Sigmoid colon (tissue), 4 donors: ENCODE results near the gene GRID1.

Experiments
- CTCF ChIP-seq, 4 experiments: fragments of 450-650 bp in 3 of 4; fragments of 200-600 bp in 1 of 4; IDR thresholded peaks; one replicate each; pipeline ENCODE4 v1.5.1; 2016 to 2019; ENCODE audit warnings: antibody characterized with exemption in 4 of 4, mild to moderate bottlenecking in 3 of 4, moderate library complexity in 2 of 4
- EP300 ChIP-seq, 4 donors: sonication (generic); formaldehyde crosslinking; IDR thresholded peaks; one replicate each; pipeline ENCODE4 v1.6.1; 2017; ENCODE audit warnings: antibody characterized with exemption in 4 of 4
- POLR2A ChIP-seq, 2 donors: fragments of 450-650 bp; IDR thresholded peaks; one replicate each; pipeline ENCODE4 v1.6.1; 2016; ENCODE audit warnings: antibody characterized with exemption in 2 of 2, mild to moderate bottlenecking in 2 of 2, moderate library complexity in 2 of 2

- TF ChIP-seq CTCF (IDR thresholded peaks at IDR 0.05) (no peak), EP300 (IDR thresholded peaks at IDR 0.05) (no peak), POLR2A (IDR thresholded peaks at IDR 0.05) (no peak)
Observed at GRCh38 chr10:85720931-85721590, 645.5 kb downstream of the GRID1 start.
